OCI-LY7 (cell line): ENCODE measurements around the gene UBL3. TPM values are rescaled to one million over a fixed set of nuclear protein-coding genes. Genes with fewer than 3 reads are reported as not detected.

Source experiments
- Bru-seq: library from RNA; stranded (reverse); fragments of 400-500 nt; gene quantifications from one replicate; lab custom pipeline; 2021; lab: Mats Ljungman, UMichigan
- BruChase-seq, 2 experiments: library from RNA; stranded (reverse); fragments of 400-500 nt; gene quantifications; one replicate each; lab custom pipeline; 2021; lab: Mats Ljungman, UMichigan
- BruUV-seq: library from RNA; stranded (reverse); fragments of 400-500 nt; replicated peaks from 2 replicates; lab custom pipeline; 2021; lab: Mats Ljungman, UMichigan
- CTCF ChIA-PET: fragments of 300-600 bp; sonication (Branson Sonifier 250); formaldehyde crosslinking; loops from one replicate; lab custom pipeline; 2022; ENCODE audit warnings: antibody characterized with exemption; ENCODE audit not compliant: unreplicated experiment; lab: Charles Lee
- POLR2A ChIA-PET: fragments of 300-600 bp; sonication (Branson Sonifier 250); formaldehyde crosslinking; loops from one replicate; lab custom pipeline; 2022; ENCODE audit warnings: antibody characterized with exemption; lab: Charles Lee
- DNase-seq: peaks from one replicate; pipeline ENCODE4 v3.0.0-alpha.2; 2015; ENCODE audit warnings: low spot score
- H2AFZ ChIP-seq: fragments of 200-600 bp; sonication (generic), shearing (Covaris generic); 2 replicates; pipeline ENCODE4 v1.6.1; 2014; ENCODE audit warnings: mild to moderate bottlenecking, antibody characterized with exemption, low read length, moderate library complexity
- H3K27ac ChIP-seq: fragments of 200-600 bp; sonication (generic); 2 replicates; pipeline ENCODE4 v1.5.1; 2014; ENCODE audit warnings: mixed run types, low read depth, mild to moderate bottlenecking, moderate library complexity, low read length, inconsistent platforms; ENCODE audit not compliant: poor library complexity, severe bottlenecking
- H3K36me3 ChIP-seq: fragments of 200-600 bp; sonication (generic); 2 replicates; pipeline ENCODE4 v1.6.1; 2014; ENCODE audit warnings: mild to moderate bottlenecking, antibody characterized with exemption, low read length, moderate library complexity, mixed read lengths; ENCODE audit not compliant: insufficient read depth
- H3K4me1 ChIP-seq: fragments of 200-600 bp; sonication (generic); 2 replicates; pipeline ENCODE4 v1.5.1; 2014; ENCODE audit warnings: mild to moderate bottlenecking, low read length; ENCODE audit not compliant: insufficient read depth, poor library complexity, severe bottlenecking
- H3K4me2 ChIP-seq: fragments of 200-600 bp; sonication (generic); 2 replicates; pipeline ENCODE4 v1.6.1; 2014; ENCODE audit warnings: mild to moderate bottlenecking, low read length
- H3K4me3 ChIP-seq: fragments of 200-600 bp; sonication (generic); 2 replicates; pipeline ENCODE4 v1.5.1; 2014; ENCODE audit warnings: mild to moderate bottlenecking, low read depth, low read length; ENCODE audit not compliant: poor library complexity, severe bottlenecking
- H3K79me2 ChIP-seq: fragments of 200-600 bp; sonication (generic); 2 replicates; pipeline ENCODE4 v1.6.1; 2016; ENCODE audit warnings: low read depth, mild to moderate bottlenecking, low read length, moderate library complexity, mixed read lengths; ENCODE audit not compliant: insufficient read depth
- H3K9me2 ChIP-seq: fragments of 200-600 bp; sonication (generic); 2 replicates; pipeline ENCODE4 v1.6.1; 2016; ENCODE audit warnings: mild to moderate bottlenecking, low read length, mixed read lengths; ENCODE audit not compliant: insufficient read depth
- H3K9me3 ChIP-seq: fragments of 200-600 bp; sonication (generic); 2 replicates; pipeline ENCODE4 v1.6.1; 2014; ENCODE audit warnings: mild to moderate bottlenecking, mixed run types, low read length, mixed read lengths
- H4K20me1 ChIP-seq: fragments of 200-600 bp; sonication (generic); 2 replicates; pipeline ENCODE4 v1.6.1; 2014; ENCODE audit warnings: mild to moderate bottlenecking, antibody characterized with exemption, low read length, moderate library complexity, mixed read lengths; ENCODE audit not compliant: insufficient read depth
- CTCF ChIP-seq: fragments of 200-600 bp; sonication (generic); conservative IDR thresholded peaks from 2 replicates; pipeline ENCODE4 v1.5.1; 2014; ENCODE audit warnings: mild to moderate bottlenecking, antibody characterized with exemption, low read length, moderate library complexity, mixed read lengths
- EZH2phosphoT487 ChIP-seq: fragments of 200-600 bp; sonication (generic); IDR thresholded peaks from 2 replicates; pipeline ENCODE4 v1.6.1; 2018; ENCODE audit warnings: low read depth, borderline replicate concordance, mild to moderate bottlenecking, mixed run types, antibody characterized with exemption, low read length, moderate library complexity, mixed read lengths
- intact Hi-C: fragments of 100-400 bp; cut with micrococcal nuclease; formaldehyde crosslinking; loops from one replicate; pipeline ENCODE4 v1.10.0; 2022; ENCODE audit not compliant: unreplicated experiment
- long read RNA-seq: library from polyadenylated mRNA; stranded (forward); transcript quantifications from one replicate; pipeline ENCODE4 v2.0.0, GENCODE V29; 2022
- total RNA-seq, 2 experiments: library from RNA; depleted of rRNA in 1 of 2; stranded (reverse); fragments of >200 nt in 1 of 2; shearing (Covaris generic) in 1 of 2; gene quantifications; 2 replicates each; pipeline ENCODE4 v1.2.3, GENCODE V29; 2014 to 2022

UBL3 gene
- total RNA-seq (2014; rRNA removed; shearing (Covaris generic)) = 5.6 and 6.7 TPM in 2 replicates
- total RNA-seq (2022) = 11.4 and 12.2 TPM in 2 replicates
- Bru-seq, nascent RNA = percentile 62 among the genes with signal in this experiment
- percentile 59 among the genes with signal in this experiment for BruChase-seq, experiment 1, labeled RNA remaining after a 6-hour chase
- BruChase-seq, experiment 2, labeled RNA remaining after a 2-hour chase = percentile 63 among the genes with signal in this experiment
- long read RNA-seq, full-length matches to known transcripts = 24 of 29 reads
- long read RNA-seq, partial matches to known transcripts = 0 of 29 reads
- long read RNA-seq, other reads (novel, unspliced or antisense) = 5 of 29 reads

GRCh38 chr13:29850213-29850898 is at the start of gene UBL3:
Gene UBL3, minus strand, starts transcription at chr13:29850617. Its CDS starts 1,079 bp downstream, at chr13:29849538.
- Histone ChIP-seq H3K27ac (peak within 1 kb of the TSS; percentile 24), H3K9me3 (no peaks in the 10 kb centered on the region)
- no TSS peak for BruUV-seq

DNA sequence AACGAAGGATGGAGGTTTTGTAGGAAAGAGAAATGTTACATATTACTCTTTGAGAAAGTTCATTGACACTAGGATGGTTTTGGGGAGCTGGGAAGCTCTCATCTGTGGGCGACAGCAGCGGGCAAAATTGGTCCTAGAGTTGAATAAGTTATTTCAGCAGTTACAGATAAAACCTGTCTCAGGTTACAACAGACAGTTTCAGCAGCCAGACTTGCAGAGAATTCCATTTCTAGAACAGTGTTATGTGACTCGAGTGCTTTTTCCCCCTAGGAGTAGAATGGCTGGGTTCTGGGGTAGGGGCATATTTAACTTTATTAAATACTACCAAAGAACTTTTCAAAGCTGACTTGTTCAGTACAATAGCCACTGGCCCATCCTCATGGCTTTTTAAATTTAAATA is 46.7 kb upstream of the UBL3 start:
- CTCF ChIA-PET = no interaction called here

More at GRCh38 chr13:29850213-29850898, at the start of gene UBL3:
- Histone ChIP-seq H3K36me3 (no peaks in the 10 kb centered on the region), H3K79me2 (no peaks in the 10 kb centered on the region; the same call in 1 of the 2 replicates), H3K4me2 (peak within 1 kb of the TSS; percentile 97), H3K4me1 (peaks cover 16% of the 10 kb centered on the region), H2AFZ (peak within 1 kb of the TSS; percentile 91), H3K4me3 (peak within 1 kb of the TSS; percentile 86), H4K20me1 (peaks cover 4% of the 10 kb centered on the region; the same call in 1 of the 2 replicates), H3K9me2 (no peaks in the 10 kb centered on the region)
- CTCF ChIA-PET = interaction anchor here (1.1 kb wide), 1 partner anchor 33 kb away, joined by 9 read pairs; no protein-coding TSS in a partner anchor
- POLR2A ChIA-PET = interaction anchor here (0.6 to 1.8 kb wide), 9 partner anchors 9 to 1194 kb away, joined by 3 to 6 read pairs (median 4); no protein-coding TSS in a partner anchor
- no peak for TF ChIP-seq EZH2phosphoT487
- TF ChIP-seq CTCF = no peak
- DNase-seq = peak; percentile 93
- intact Hi-C loops = loop anchor here (1.0 kb wide), 1 partner anchor 254 kb away; no protein-coding TSS in a partner anchor

More for the DNA sequence above, 46.7 kb upstream of the UBL3 start:
- no peaks in the 10 kb centered on the region for H3K36me3 ChIP-seq
- intact Hi-C loops = no loop called here
- no peaks in the 10 kb centered on the region for H3K9me2 ChIP-seq
- no peaks in the 10 kb centered on the region for H3K79me2 ChIP-seq
- no peak overlapping the region for H3K27ac ChIP-seq
- POLR2A ChIA-PET = no interaction called here
- no peaks in the 10 kb centered on the region for H3K9me3 ChIP-seq
- no peak for DNase-seq
- H3K4me3 ChIP-seq = no peak overlapping the region
- TF ChIP-seq CTCF (no peak), EZH2phosphoT487 (no peak)
- no peak overlapping the region for H3K4me2 ChIP-seq
- no TSS peak for BruUV-seq
- no peaks in the 10 kb centered on the region for H4K20me1 ChIP-seq
- no peaks in the 10 kb centered on the region for H3K4me1 ChIP-seq
- no peak overlapping the region for H2AFZ ChIP-seq
